ENCODE data around the gene WDR59.
"Not testable (repeated sequence)": the region's sequence is repeated elsewhere in the genome, so short reads cannot be mapped to it uniquely, and the experiment has no call there.

Gene WDR59

DNA sequence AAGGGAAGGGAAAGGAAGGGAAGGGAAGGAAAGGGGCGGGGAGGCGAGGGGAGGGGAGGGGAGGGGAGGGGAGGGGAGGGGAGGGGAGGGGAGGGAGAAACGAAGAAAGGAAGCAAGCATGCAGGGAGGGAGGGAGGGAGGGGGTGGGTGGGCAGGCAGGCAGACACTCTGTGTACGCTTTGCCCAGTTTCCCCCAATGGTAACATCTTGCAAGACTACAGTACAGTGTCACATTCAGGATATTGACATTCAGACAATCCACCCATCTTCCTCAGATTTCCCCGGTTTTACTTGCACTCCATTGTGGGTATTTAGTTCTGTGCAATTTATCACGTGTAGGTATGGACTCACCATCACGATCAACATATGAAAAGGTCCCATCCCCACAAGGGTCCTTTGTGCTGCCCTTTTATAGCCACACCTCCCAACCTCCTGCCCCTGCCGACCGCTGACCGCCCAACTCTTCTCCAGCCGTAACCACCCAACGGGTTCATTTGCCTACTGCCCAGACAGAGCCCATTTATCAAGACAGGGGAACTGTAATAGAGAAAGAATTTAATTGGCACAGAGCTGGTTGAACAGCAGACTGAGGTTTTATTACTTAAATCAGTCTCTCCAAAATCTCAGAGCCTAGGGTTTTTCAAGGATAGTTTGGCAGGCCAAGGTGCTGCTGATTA, 118.9 kb downstream of the WDR59 start:
- no peak for DNase-seq (ENCODE audit: low read depth in 2 of 2)

DNA sequence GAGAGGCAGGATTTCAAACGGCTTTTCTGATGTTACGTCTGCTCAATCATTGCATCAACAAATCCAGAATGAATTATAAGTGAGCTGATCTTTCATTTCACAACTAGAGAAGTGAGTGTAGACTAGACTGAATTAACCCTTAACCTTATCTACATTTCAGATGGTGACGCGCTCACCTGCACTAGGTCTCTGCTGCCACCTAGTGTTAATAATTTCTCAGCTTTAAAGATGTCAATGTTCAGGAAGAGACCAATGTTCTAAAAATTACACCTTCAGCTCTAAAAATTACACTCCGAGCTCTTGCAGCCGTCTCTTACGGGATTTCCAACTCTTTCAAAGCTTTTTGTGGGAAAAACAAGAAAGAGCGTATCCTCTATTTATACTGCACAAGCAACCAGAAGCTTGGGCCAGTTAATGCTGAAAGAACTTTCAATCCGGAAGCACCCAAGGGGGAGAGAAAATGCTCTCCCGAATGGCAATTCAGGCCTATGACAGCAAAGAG, 122.1 kb downstream of the WDR59 start:
- DNase-seq (ENCODE audit: low read depth in 2 of 2) = no peak

DNA sequence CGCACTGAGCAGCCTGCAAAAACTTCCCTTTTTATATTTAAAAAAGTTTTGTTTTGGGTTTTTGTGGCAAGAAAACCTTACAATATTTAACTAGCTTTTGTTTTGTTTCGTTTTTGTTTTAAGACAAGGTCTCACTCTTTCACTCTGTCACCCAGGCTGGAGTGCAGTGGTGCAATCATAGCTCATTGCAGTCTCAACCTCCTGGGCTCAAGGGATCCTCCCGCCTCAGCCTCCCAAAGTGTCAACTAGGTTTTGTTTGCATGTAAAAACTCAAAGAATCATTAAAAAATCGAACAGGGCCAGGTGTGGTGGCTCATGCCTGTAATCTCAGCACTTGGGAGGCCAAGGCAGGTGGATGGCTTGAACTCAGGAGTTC, 132.4 kb downstream of the WDR59 start:
- no peak for DNase-seq (ENCODE audit: low read depth in 2 of 2)

DNA sequence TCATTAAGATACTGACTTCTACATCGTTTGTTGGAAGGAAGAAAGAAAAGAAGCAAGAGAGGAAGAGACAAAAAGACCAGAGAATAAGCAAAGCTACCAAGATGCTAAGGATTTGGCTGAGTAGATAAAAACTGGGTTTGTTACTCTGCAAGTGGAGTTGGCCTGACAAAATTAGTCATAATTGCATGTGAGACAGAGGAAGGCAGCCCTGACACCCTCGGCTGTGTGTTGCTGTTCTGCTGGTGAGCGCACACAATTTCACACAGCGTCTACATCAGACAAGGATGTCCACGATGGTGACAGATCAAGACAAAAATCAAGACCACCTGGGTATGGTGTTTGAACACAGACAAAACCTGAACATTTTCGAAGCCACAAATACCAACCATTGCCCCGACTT, 134.9 kb downstream of the WDR59 start:
- DNase-seq (ENCODE audit: low read depth in 2 of 2) = no peak

DNA sequence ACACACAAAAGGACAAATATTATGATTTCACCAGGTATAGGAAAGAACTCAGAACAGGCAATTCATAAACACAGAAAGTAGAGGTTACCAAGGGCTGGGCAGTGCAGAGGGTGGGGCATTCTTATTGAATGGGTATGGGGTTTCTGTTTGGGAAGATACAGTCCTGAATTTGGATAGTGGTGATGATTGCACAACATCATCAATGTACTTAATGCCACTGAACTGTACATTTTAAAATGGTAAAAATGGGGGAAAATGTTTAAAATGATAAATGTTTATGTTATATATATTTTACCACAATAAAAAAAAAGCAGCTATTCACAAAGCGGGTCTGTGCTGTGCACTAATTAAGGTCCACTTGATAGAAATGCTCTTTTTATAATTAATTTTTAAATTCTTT, 137.7 kb downstream of the WDR59 start:
- no peak for DNase-seq (ENCODE audit: low read depth in 2 of 2)

DNA sequence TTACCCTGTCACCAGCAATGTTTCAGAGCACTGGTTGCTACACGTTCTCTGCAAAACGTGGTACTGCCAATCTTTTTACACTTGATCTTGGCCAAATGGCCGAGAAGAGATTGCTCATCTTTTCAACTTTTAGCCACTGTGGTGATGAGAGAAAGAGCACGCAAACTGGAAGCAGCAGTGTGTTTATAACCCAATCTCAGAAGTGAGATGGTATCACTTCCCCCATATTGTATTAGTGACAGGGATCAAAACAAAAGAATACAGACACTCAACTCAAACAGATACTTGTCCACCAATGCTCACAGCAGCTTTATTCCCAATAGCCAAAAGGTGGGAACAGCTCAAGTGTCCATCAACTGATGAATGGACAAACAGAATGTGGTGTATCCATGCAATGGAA, 138.2 kb downstream of the WDR59 start:
- no peak for DNase-seq (ENCODE audit: low read depth in 2 of 2)

DNA sequence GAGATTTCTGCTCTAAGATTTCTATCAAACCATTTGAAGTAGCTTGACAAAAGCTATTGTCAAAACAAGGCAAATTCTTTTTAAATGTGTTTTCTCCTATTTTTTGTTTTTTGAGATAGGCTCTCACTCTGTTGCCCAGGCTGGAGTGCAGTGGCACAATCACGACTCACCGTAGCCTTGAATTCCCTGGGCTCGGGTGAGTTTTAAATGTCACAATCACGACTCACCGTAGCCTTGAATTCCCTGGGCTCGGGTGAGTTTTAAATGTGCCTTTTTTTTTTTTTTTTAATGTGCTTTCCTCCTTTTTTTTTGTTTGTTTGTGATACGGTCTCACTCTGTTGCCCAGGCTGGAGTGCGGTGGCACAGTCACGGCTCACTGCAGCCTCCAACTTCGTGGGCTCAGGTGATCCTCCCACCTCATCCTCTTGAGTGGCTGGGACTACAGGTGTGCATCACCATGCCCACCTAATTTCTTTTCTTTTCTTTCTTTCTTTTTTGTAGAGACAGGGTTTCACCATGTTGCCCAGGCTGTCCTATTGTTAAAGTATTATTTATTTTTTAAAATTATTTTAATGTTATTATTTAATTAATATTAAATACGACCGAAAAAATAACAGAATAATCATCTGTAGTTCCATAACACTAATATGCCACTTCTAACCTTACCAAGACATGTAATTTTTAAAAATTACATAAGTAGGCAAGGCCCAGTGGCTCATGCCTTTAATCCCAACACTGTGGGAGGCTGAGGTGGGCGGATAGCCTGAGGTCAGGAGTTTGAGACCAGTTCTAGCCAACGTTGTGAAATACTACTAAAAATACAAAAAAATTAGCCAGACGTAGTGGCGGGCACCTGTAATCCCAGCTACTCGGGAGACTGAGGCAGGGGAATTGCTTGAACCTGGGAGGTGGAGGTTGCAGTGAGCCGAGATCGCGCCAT, 140.6 kb downstream of the WDR59 start:
- DNase-seq (ENCODE audit: low read depth in 2 of 2) = no peak

DNA sequence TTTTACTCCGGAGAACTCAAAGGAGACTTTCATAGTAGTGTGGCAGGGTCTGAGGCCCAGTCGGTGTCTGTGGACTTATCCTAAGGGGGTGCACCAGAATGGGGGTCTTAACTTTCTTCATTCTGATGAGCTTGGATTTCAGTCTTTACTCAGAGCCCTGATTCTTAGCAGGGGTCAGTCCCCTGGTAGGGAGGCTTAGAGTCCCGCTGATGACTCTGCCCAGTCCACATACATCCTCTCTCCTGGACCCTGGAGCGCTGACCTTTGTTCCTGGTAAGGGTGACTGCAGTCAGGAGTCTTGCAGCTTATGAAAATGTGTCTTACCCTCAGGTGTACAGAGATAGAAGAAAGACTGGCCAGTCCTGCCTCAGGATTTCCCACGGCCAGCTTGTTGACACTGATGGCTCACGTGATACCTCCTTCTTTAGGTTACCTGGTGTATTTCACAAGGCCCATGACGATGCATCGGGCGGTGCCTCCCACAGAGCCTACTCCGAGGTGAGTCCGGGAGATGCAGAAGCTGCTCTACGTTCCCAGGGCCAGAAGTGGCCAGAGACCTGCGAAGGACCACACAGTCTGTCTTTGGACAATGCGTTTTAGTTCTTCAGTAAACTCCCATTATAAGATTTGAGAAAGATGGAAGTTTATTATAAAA, 141.4 kb downstream of the WDR59 start:
- not testable (repeated sequence) for DNase-seq (ENCODE audit: low read depth in 2 of 2)

DNA sequence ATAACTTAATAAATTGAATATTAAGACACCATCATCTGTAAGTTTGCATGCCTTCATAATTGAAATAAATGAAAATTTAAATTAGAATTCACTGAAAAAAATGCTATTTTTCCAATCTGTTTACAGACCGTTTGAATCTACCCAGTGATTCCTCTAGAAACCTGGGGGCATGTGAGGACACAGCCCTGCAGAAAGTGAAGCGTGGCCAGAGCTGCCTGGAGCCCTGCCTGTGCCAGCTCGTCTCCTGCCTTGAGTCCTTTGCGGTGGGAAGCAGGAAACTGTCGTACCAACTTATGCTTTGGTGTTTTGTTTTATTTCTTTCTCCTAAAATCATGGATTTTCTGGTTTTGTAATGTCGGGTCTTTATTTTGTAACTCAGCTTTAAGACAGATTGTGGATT, 142.5 kb downstream of the WDR59 start:
- no peak for DNase-seq (ENCODE audit: low read depth in 2 of 2)

DNA sequence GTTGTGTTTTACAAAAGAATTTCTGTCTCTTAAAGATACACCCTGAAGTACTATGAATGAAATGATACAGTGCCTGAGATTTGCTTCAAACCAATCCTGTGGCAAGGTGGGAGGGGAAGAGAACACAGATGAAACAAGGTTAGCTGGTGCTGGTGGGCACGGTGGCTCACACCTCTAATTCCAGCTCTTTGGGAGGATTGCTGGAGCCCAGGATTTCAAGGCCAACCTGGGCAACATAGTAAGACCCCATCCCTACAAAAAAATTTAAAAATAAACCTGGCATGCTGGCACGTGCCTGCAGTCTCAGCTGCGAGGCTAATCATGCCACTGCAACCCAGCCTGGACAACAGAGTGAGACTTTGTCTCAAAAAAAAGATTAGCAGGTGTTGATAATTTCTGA, 143.0 kb downstream of the WDR59 start:
- DNase-seq (ENCODE audit: low read depth in 2 of 2) = no peak

DNA sequence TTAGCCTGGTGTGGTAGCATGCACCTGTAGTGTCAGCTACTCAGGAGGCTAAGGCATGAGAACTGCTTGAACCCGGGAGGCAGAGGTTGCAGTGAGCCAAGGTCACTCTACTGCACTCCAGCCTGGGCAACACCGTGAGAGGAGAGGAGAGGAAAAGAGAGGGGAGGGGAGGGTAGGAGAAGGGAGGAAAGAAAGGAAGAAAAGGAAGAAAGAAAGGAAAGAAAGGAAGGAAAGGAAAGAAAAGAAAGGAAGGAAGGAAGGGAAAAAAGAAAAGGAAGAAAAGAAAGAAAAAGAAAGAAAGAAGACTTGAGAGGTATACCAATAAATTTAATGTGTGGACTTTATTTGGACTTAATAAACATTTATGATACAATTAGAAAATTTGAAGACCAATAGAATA, 143.5 kb downstream of the WDR59 start:
- no peak for DNase-seq (ENCODE audit: low read depth in 2 of 2)

DNA sequence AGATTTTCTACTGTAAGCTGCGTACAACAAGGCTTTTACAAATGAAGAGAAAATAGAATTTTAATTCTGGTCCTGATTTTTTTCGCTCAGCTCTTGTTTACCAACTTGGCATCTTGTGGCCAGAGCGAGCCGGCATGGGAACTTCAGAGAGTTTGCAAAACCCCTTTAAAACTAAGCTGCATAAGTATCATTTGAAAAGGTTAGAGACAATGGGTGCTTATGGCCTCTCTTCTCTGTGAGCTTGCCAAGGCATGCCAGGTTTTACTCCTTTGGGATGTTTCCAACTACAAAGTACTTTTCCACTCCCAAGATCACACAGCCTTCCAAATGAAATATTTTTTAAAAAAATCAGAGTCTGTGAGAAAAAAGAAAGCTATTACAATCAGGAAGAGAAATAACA, 147.9 kb downstream of the WDR59 start:
- no peak for DNase-seq (ENCODE audit: low read depth in 2 of 2)

DNA sequence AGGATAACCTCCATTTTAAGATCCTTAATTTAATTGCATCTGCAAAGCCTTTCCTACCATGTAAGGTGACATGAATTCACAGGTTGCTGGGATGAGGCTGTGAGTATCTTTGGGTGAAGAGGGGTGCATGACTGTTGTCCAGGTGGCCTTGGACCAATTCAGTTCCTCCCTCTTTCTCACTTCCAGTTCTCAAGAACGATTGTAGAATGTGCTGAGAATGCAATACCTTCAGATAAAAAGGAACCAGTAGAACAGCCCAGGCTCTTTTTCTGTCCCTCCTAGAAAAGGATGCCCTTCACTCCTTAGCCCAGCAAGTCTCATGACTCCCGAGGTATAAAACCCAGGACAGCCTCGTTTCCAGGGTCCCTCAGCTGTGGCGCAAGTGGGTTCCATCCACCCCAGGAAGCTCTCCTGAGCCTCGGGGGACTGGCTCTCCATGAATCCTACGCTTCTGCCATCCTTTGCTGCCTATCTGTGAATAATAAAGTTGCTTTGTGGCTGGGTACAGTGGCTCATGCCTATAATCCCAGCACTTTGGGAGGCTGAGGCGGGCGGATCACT, 148.7 kb downstream of the WDR59 start:
- no peak for DNase-seq (ENCODE audit: low read depth in 2 of 2)

DNA sequence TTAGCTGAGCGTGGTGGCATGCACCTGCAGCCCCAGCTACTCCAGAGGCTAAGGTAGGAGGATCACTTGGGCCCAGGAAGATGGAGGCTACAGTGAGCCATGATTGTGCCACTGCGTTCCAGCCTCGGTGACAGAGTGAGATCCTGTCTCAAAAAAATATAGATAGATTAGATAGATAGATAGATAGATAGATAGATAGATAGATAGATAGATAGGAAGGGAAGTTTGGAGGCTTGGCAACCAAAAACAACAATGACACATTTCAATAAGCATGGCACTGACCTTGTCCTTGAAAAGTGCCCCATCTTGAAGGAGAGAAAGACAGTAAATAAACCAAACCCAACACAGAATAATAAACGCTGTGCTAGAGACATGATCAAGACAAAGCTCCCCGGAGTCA, 152.7 kb downstream of the WDR59 start:
- no peak for DNase-seq (ENCODE audit: low read depth in 2 of 2)

DNA sequence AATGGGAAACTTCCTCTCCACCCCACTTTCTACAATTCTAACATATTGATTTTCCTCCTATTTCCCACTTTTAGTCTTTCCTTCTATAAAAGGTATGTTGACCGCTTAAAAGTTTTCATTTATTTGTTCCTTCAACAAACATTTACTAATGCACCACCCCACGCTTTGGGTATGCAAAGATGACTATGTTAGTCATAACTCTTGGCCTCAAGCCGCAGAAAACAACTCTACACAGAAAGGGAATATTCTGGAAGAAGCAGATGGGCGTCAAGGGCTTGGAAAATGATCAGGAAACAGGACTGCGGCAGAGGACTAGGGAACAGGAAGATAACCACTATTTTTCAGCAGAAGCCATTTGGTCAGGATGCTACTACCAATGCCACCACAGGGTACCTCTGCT, 153.5 kb downstream of the WDR59 start:
- DNase-seq (ENCODE audit: low read depth in 2 of 2) = no peak

DNA sequence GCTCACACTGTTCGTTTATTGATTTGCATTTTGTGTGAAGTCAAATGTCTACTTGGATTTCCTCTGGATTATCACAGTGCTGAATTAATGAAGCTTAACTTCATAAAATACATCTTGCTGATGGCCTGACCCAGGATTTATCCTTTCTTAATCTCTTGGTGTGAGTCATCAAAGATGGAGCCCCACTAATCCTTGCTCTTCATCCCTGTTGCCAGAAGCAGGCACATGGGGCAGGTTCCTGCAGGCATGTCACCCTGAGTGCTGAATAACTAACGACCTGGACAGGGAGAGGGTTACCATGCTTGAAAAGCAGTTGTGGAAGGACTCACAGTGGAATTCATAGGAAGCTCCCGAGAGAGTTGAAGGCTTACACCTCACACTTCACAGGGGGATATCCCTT, 154.3 kb downstream of the WDR59 start:
- DNase-seq (ENCODE audit: low read depth in 2 of 2) = no peak

DNA sequence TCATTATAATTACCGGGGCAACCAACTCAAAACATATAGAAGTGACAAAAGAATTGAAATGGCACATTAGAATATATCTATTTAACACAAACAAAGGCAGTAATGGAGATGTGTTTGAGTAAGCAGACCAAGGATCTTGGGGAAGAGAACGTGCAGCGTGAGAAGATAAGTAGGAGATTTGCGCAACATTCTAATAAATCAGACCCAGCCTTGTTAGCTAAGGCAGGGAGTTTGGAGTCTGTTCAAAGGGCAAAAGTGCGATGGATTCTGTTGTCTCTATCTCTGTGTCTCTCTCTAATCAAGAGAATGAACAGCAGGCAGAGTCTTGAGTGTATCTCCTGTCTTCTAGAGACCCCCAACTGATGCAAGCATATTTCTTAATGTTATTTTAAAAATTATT, 155.3 kb downstream of the WDR59 start:
- DNase-seq (ENCODE audit: low read depth in 2 of 2) = no peak

DNA sequence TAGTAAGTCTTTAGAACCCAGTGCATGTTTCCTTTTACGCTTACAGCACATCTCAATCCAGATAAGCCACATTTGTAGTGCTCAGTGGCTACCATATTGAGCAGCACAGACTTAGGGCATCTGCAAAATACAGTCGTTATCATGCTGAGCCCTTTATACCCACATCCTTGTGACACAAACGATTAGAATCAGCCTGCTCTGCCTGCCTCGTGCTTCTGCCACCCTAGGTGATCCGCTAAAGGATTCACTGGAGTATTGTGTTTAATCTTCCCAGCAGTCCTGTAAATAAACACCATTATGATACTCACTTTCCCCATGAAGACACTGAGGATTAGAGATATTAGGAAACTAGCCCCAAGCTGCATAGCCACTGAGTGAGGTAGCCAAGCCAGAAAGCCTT, 159.0 kb downstream of the WDR59 start:
- DNase-seq (ENCODE audit: low read depth in 2 of 2) = no peak

DNA sequence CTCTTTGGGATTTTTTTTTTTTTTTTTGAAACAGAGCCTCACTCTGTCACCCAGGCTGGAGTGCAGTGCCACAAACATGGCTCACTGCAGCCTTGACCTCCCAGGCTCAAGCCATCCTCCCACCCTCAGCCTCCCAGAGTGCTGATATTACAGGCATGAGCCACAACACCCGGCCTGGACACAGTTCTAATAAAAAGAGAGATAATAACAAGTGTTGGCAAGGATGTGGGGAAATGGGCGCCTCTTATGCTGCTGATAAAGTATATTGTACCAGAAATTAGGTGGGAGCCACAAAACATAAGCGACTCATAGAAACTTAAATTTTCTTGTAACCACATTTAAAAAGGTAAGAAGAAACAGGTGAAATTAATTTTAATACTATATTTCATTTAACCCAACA, 159.9 kb downstream of the WDR59 start:
- no peak for DNase-seq (ENCODE audit: low read depth in 2 of 2)

Data from stimulated activated CD8-positive, alpha-beta memory T cell treated with anti-CD3 and anti-CD28 coated beads, Interleukin-7, amount 100 ng/mL, for 1 hour (primary cell).